Lung (tissue), 12 donors: ENCODE results near the gene SEPTIN6. TPM values are rescaled to one million over a fixed set of nuclear protein-coding genes. Genes with fewer than 3 reads are reported as not detected.

Experiments used
- ATAC-seq: fragments of 200-7000 bp; cut with Tn5 transposase; one replicate; pipeline ENCODE4 v1.9.1; 2020; ENCODE audit warnings: moderate number of reproducible peaks; ENCODE audit not compliant: insufficient read depth, low FRiP score
- DNase-seq, 3 donors: peaks; one replicate each; pipeline ENCODE4 v3.0.0-alpha.2; 2013 to 2017
- H3K27ac ChIP-seq, 2 donors: one replicate each; pipeline ENCODE4 v1.5.1; 2013; ENCODE audit warnings: mild to moderate bottlenecking in 2 of 2, moderate library complexity in 2 of 2, control low read depth in 1 of 2, inconsistent platforms in 1 of 2, low read depth in 1 of 2, low read length in 1 of 2
- H3K27me3 ChIP-seq, 3 donors: one replicate each; pipeline ENCODE4 v1.5.1; 2013; ENCODE audit warnings: low read length in 2 of 3; ENCODE audit not compliant: control insufficient read depth in 3 of 3, insufficient read depth in 3 of 3
- H3K36me3 ChIP-seq, 4 donors: one replicate each; pipeline ENCODE4 v1.5.1; 2013; ENCODE audit warnings: low read length in 4 of 4, mild to moderate bottlenecking in 1 of 4, moderate library complexity in 1 of 4; ENCODE audit not compliant: control insufficient read depth in 4 of 4, insufficient read depth in 4 of 4
- H3K4me1 ChIP-seq, 5 donors: one replicate each; pipeline ENCODE4 v1.5.1; 2013; ENCODE audit warnings: low read length in 5 of 5, mild to moderate bottlenecking in 2 of 5, moderate library complexity in 1 of 5; ENCODE audit not compliant: control insufficient read depth in 5 of 5, insufficient read depth in 5 of 5
- H3K4me3 ChIP-seq: one replicate; pipeline ENCODE4 v1.5.1; 2013; ENCODE audit warnings: mild to moderate bottlenecking, control low read depth, moderate library complexity
- H3K9ac ChIP-seq, 2 donors: one replicate each; pipeline ENCODE4 v1.5.1; 2013; ENCODE audit warnings: low read length in 2 of 2, control low read depth in 1 of 2; ENCODE audit not compliant: insufficient read depth in 1 of 2
- H3K9me3 ChIP-seq, 4 donors: one replicate each; pipeline ENCODE4 v1.5.1; 2013; ENCODE audit warnings: low read length in 3 of 4, mild to moderate bottlenecking in 1 of 4, moderate library complexity in 1 of 4; ENCODE audit not compliant: control insufficient read depth in 4 of 4, insufficient read depth in 3 of 4
- WGBS, 2 donors: extraction: QIAGEN DNeasy Blood & Tissue Kit; methylation state at CpG; one replicate each; pipeline ENCODE4 v1.1.7; 2013; 5-methylcytosine and 5-hydroxymethylcytosine counted together
- polyA plus RNA-seq, 2 donors: library from polyadenylated mRNA; stranded (reverse); fragments of 200-250 nt; gene quantifications; one replicate each; pipeline ENCODE4 v1.2.1, GENCODE V29; 2013
- total RNA-seq, 2 donors: library from RNA; depleted of rRNA in 1 of 2; stranded (reverse); fragments of >200 nt in 1 of 2; gene quantifications; one replicate each; pipeline ENCODE4 v1.2.1, GENCODE V29; 2014 to 2021
- TF ChIP-seq, protein P1 (sequence below): IDR thresholded peaks from 2 replicates; pipeline ENCODE4 v1.5.1; 2012; ENCODE audit warnings: mild to moderate bottlenecking; ENCODE audit errors: control extremely low read depth, extremely low read depth
- donor health status: control.
- donor health status: control.
- donor health status: Bipolar disorder and iron deficiency.
- donor health status: healthy.
- donor health status: DM: yes; HTN: yes; CAD: no.

The SEPTIN6 gene
- total and polyA plus RNA-seq, 4 donors = 6.2 to 25.8 (median 17.6) TPM

DNA sequence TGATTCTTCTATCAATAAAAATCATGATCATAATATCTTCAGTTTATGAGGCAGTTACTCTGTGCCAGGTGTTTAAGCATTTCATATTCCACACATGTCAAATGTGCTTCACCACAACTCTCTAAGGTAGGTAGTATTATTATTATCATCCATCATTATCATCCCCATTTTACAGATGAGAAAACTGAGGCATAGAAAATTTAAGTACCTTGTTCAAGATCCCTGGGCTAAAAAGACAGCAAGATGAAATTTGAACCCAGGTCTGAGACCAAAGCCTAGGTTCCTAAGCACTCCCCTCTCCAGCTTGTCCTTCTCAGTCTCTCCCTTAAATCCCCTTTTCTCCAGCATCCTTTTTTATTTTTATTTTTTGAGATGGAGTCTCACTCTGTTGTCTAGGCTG is 33.4 kb downstream of the SEPTIN6 start:
- H3K4me1 ChIP-seq = no peaks in the 10 kb centered on the region
- no peaks in the 10 kb centered on the region for H3K36me3 ChIP-seq
- H3K27ac ChIP-seq = no peak overlapping the region
- H3K27me3 ChIP-seq = no peaks in the 10 kb centered on the region
- ATAC-seq (no peak), DNase-seq (no peak)
- no peak overlapping the region for H3K9ac ChIP-seq
- TF ChIP-seq, protein P1, sequence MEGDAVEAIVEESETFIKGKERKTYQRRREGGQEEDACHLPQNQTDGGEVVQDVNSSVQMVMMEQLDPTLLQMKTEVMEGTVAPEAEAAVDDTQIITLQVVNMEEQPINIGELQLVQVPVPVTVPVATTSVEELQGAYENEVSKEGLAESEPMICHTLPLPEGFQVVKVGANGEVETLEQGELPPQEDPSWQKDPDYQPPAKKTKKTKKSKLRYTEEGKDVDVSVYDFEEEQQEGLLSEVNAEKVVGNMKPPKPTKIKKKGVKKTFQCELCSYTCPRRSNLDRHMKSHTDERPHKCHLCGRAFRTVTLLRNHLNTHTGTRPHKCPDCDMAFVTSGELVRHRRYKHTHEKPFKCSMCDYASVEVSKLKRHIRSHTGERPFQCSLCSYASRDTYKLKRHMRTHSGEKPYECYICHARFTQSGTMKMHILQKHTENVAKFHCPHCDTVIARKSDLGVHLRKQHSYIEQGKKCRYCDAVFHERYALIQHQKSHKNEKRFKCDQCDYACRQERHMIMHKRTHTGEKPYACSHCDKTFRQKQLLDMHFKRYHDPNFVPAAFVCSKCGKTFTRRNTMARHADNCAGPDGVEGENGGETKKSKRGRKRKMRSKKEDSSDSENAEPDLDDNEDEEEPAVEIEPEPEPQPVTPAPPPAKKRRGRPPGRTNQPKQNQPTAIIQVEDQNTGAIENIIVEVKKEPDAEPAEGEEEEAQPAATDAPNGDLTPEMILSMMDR = no peak
- no peak overlapping the region for H3K4me3 ChIP-seq
- no peaks in the 10 kb centered on the region for H3K9me3 ChIP-seq

DNA sequence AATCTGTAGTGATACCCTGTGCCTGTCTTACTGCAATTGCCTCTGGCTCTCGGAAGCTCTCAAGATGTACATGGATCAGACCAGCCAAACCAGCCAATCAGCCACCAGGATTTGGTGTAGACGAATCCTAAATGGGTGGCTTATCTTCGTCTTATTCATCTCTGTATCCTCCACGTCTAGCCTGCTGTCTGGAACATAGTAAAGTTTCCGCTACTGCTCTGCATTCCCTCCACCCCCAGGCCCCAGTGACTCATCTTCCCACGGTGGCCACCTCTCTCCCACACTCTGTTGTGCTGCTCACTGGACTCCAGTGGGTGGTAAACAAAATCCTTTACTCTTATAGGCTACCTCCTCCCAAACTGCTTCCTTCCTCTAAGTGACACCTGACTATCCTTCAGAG is 37.8 kb downstream of the SEPTIN6 start:
- Histone ChIP-seq H3K4me3 (no peak overlapping the region), H3K9ac (no peak overlapping the region), H3K27me3 (no peaks in the 10 kb centered on the region), H3K36me3 (no peaks in the 10 kb centered on the region), H3K4me1 (peaks cover 0 to 5% (median 0%) of the 10 kb centered on the region in 5 donors), H3K27ac (no peak overlapping the region), H3K9me3 (no peaks in the 10 kb centered on the region)
- TF ChIP-seq, protein P1 = no peak
- DNase-seq (no peak), ATAC-seq (no peak)
- WGBS, 2 donors = 64 to 73% methylated on average over 6 of the region's 6 CpGs

DNA sequence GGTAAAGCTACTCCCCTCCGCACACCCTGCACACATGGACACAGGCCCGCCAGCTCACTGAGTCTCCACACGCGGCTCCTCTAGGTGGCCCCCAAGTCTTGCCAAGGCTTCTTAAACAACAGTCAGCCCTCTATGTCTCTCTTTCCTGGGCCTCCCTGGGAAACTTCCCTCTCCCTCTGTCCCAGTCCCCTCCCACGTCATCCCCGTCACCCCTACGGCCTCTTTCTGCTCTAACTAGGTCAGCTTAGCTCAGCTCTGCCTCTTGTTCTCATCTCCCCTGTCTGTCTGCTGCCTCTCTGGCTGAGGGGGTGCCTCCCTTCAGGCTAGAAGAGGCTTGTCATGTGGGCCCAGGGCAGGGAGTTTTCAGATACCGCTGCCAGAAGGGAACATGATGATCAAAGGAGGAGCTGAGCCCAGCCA is 38.8 kb downstream of the SEPTIN6 start:
- Histone ChIP-seq H3K27ac (no peak overlapping the region), H3K36me3 (peaks cover 0 to 3% (median 0%) of the 10 kb centered on the region in 4 donors), H3K9ac (no peak overlapping the region), H3K27me3 (no peaks in the 10 kb centered on the region), H3K4me1 (peaks cover 0 to 5% (median 0%) of the 10 kb centered on the region in 5 donors), H3K4me3 (no peak overlapping the region), H3K9me3 (no peaks in the 10 kb centered on the region)
- WGBS, 2 donors = 69 to 72% methylated on average over 7 to 8 of the region's 8 CpGs
- ATAC-seq (no peak), DNase-seq (peak; percentile 53 to 74 (median 54))
- TF ChIP-seq, protein P1 = no peak

DNA sequence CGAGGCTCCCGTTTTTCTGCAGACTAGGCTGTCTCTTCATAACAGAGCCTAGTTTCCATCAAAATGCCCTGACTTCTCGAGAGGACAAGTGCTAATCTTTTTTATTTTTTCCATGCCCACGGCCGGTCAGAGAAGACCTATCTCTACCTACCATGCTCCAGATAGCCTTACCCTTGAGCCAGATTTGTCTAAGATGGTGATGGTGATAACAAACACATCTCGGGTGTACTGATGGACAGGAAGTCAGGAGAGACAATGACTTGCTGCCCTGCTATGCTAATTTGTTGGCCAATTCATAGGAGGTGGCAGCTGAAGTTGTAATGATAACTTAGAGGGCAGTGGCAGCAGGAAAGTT is 44.6 kb downstream of the SEPTIN6 start:
- no peaks in the 10 kb centered on the region for H3K27me3 ChIP-seq
- no peaks in the 10 kb centered on the region for H3K4me1 ChIP-seq
- no peak overlapping the region for H3K9ac ChIP-seq
- H3K27ac ChIP-seq = no peak overlapping the region
- H3K36me3 ChIP-seq = peaks cover 0 to 3% (median 1%) of the 10 kb centered on the region in 4 donors
- WGBS, 2 donors = 67 to 79% methylated on average over 6 of the region's 6 CpGs
- H3K9me3 ChIP-seq = no peaks in the 10 kb centered on the region
- TF ChIP-seq, protein P1 = no peak
- DNase-seq (no peak), ATAC-seq (no peak)
- no peak overlapping the region for H3K4me3 ChIP-seq
